Mammary epithelial cell (primary cell): Measurements from ENCODE around the gene SPECC1.

Experiments used
- EZH2 ChIP-seq: IDR thresholded peaks from 2 replicates; pipeline ENCODE4 v1.6.1; 2012; ENCODE audit warnings: low read length, inconsistent platforms, borderline replicate concordance
- TF ChIP-seq, protein P1 (sequence below), 2 donors: IDR thresholded peaks in 1 of 2; conservative IDR thresholded peaks in 1 of 2; 2 replicates each; pipeline ENCODE4 v1.5.1; 2011 to 2012; ENCODE audit warnings: inconsistent platforms in 2 of 2, low read length in 2 of 2, mild to moderate bottlenecking in 2 of 2, control low read depth in 1 of 2, low read depth in 1 of 2; ENCODE audit not compliant: insufficient read depth in 1 of 2; ENCODE audit errors: extremely low read depth in 1 of 2

DNA sequence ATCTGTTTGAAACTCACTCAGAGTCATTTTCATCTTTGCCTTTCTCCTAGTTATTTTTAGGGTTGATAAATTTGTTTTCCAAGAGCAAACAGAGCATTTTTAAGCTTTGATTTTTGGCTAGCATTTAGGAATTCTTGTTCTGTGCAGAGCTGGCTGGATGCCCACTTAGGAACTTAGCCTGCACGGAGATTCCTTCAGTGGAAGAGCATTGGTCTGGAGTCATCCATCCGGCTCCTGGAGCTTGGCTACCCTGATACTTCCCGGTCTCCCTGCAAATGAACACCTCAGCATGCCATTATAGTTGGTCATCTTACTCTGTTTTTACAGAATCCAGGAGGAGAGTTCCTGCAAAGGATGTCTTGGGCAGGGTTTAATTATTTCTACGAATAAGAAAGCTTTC, 57.1 kb downstream of the SPECC1 start:
- no peak for TF ChIP-seq EZH2
- TF ChIP-seq, protein P1, sequence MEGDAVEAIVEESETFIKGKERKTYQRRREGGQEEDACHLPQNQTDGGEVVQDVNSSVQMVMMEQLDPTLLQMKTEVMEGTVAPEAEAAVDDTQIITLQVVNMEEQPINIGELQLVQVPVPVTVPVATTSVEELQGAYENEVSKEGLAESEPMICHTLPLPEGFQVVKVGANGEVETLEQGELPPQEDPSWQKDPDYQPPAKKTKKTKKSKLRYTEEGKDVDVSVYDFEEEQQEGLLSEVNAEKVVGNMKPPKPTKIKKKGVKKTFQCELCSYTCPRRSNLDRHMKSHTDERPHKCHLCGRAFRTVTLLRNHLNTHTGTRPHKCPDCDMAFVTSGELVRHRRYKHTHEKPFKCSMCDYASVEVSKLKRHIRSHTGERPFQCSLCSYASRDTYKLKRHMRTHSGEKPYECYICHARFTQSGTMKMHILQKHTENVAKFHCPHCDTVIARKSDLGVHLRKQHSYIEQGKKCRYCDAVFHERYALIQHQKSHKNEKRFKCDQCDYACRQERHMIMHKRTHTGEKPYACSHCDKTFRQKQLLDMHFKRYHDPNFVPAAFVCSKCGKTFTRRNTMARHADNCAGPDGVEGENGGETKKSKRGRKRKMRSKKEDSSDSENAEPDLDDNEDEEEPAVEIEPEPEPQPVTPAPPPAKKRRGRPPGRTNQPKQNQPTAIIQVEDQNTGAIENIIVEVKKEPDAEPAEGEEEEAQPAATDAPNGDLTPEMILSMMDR (conservative IDR thresholded peaks at IDR 0.05 in 1 of 2, IDR thresholded peaks at IDR 0.05 in 1 of 2; ENCODE audit: extremely low read depth in 1 of 2, insufficient read depth in 1 of 2, low read depth in 1 of 2, low read length in 2 of 2): no peak
